DOHH2 (cell line): ENCODE measurements around the gene C22orf23.

Experiments used
- H3F3A ChIP-seq: fragments of 200-600 bp; sonication (generic), shearing (Covaris generic); 2 replicates; pipeline ENCODE4 v1.6.0; 2016; ENCODE audit warnings: antibody characterized with exemption, mild to moderate bottlenecking; ENCODE audit not compliant: control insufficient read depth, insufficient read depth
- H3K27ac ChIP-seq: fragments of 200-600 bp; sonication (generic); 2 replicates; pipeline ENCODE4 v1.5.1; 2014; ENCODE audit warnings: low read depth, mild to moderate bottlenecking, low read length, moderate library complexity
- H3K27me3 ChIP-seq: fragments of 200-600 bp; sonication (generic); 2 replicates; pipeline ENCODE4 v1.6.1; 2014; ENCODE audit warnings: mild to moderate bottlenecking, low read length, mixed read lengths; ENCODE audit not compliant: control insufficient read depth
- H3K36me3 ChIP-seq: fragments of 200-600 bp; sonication (generic); 2 replicates; pipeline ENCODE4 v1.6.1; 2014; ENCODE audit warnings: mild to moderate bottlenecking, low read length, moderate library complexity, mixed read lengths; ENCODE audit not compliant: control insufficient read depth
- H3K4me1 ChIP-seq: fragments of 200-600 bp; sonication (generic); 2 replicates; pipeline ENCODE4 v1.6.1; 2014; ENCODE audit warnings: mild to moderate bottlenecking, low read length, mixed read lengths; ENCODE audit not compliant: control insufficient read depth
- H3K4me2 ChIP-seq: fragments of 200-600 bp; sonication (generic); 2 replicates; pipeline ENCODE4 v1.6.0; 2014; ENCODE audit warnings: mild to moderate bottlenecking, low read length, moderate library complexity
- H3K4me3 ChIP-seq: fragments of 200-600 bp; sonication (generic); 2 replicates; pipeline ENCODE4 v1.5.1; 2014; ENCODE audit warnings: mild to moderate bottlenecking, low read length, mixed read lengths
- H3K79me2 ChIP-seq: fragments of 200-600 bp; sonication (generic); 2 replicates; pipeline ENCODE4 v1.6.1; 2014; ENCODE audit warnings: mild to moderate bottlenecking, low read length, mixed read lengths; ENCODE audit not compliant: control insufficient read depth
- H3K9me2 ChIP-seq: fragments of 200-600 bp; sonication (generic); replicated peaks from 2 replicates; pipeline ENCODE4 v1.6.1; 2014; ENCODE audit warnings: mild to moderate bottlenecking, low read length, mixed read lengths; ENCODE audit not compliant: control insufficient read depth
- H3K9me3 ChIP-seq: fragments of 200-600 bp; sonication (generic); 2 replicates; pipeline ENCODE4 v1.6.1; 2014; ENCODE audit warnings: antibody characterized with exemption, low read length, mixed read lengths; ENCODE audit not compliant: control insufficient read depth, insufficient read depth
- H4K20me1 ChIP-seq: fragments of 200-600 bp; sonication (generic); 2 replicates; pipeline ENCODE4 v1.6.0; 2014; ENCODE audit warnings: low read depth, mild to moderate bottlenecking, antibody characterized with exemption, low read length, moderate library complexity; ENCODE audit not compliant: control insufficient read depth, insufficient read depth
- EZH2phosphoT487 ChIP-seq: fragments of 200-600 bp; sonication (generic); IDR thresholded peaks from 2 replicates; pipeline ENCODE4 v1.6.1; 2017; ENCODE audit warnings: borderline replicate concordance, mild to moderate bottlenecking, antibody characterized with exemption, low read length, moderate library complexity, mixed read lengths
- TF ChIP-seq, protein P1 (sequence below): fragments of 200-600 bp; sonication (generic); IDR thresholded peaks from one replicate; pipeline ENCODE4 v1.5.1; 2014; ENCODE audit warnings: antibody characterized with exemption, mild to moderate bottlenecking, low read depth, low read length; ENCODE audit not compliant: poor library complexity, severe bottlenecking

Gene C22orf23

GRCh38 chr22:37985050-37985585 is 31.7 kb upstream of the C22orf23 start:
- TF ChIP-seq, protein P1, sequence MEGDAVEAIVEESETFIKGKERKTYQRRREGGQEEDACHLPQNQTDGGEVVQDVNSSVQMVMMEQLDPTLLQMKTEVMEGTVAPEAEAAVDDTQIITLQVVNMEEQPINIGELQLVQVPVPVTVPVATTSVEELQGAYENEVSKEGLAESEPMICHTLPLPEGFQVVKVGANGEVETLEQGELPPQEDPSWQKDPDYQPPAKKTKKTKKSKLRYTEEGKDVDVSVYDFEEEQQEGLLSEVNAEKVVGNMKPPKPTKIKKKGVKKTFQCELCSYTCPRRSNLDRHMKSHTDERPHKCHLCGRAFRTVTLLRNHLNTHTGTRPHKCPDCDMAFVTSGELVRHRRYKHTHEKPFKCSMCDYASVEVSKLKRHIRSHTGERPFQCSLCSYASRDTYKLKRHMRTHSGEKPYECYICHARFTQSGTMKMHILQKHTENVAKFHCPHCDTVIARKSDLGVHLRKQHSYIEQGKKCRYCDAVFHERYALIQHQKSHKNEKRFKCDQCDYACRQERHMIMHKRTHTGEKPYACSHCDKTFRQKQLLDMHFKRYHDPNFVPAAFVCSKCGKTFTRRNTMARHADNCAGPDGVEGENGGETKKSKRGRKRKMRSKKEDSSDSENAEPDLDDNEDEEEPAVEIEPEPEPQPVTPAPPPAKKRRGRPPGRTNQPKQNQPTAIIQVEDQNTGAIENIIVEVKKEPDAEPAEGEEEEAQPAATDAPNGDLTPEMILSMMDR: no peak
- TF ChIP-seq EZH2phosphoT487: no peak
- no peaks in the 10 kb centered on the region for H3K4me1 ChIP-seq
- H4K20me1 ChIP-seq: no peaks in the 10 kb centered on the region
- no peaks in the 10 kb centered on the region for H3K9me3 ChIP-seq
- no peaks in the 10 kb centered on the region for H3K9me2 ChIP-seq
- H3K4me3 ChIP-seq: no peak overlapping the region
- H3K79me2 ChIP-seq: no peaks in the 10 kb centered on the region
- H3K4me2 ChIP-seq: no peak overlapping the region
- no peaks in the 10 kb centered on the region for H3F3A ChIP-seq
- no peak overlapping the region for H3K27ac ChIP-seq
- no peaks in the 10 kb centered on the region for H3K27me3 ChIP-seq
- no peaks in the 10 kb centered on the region for H3K36me3 ChIP-seq

DNA sequence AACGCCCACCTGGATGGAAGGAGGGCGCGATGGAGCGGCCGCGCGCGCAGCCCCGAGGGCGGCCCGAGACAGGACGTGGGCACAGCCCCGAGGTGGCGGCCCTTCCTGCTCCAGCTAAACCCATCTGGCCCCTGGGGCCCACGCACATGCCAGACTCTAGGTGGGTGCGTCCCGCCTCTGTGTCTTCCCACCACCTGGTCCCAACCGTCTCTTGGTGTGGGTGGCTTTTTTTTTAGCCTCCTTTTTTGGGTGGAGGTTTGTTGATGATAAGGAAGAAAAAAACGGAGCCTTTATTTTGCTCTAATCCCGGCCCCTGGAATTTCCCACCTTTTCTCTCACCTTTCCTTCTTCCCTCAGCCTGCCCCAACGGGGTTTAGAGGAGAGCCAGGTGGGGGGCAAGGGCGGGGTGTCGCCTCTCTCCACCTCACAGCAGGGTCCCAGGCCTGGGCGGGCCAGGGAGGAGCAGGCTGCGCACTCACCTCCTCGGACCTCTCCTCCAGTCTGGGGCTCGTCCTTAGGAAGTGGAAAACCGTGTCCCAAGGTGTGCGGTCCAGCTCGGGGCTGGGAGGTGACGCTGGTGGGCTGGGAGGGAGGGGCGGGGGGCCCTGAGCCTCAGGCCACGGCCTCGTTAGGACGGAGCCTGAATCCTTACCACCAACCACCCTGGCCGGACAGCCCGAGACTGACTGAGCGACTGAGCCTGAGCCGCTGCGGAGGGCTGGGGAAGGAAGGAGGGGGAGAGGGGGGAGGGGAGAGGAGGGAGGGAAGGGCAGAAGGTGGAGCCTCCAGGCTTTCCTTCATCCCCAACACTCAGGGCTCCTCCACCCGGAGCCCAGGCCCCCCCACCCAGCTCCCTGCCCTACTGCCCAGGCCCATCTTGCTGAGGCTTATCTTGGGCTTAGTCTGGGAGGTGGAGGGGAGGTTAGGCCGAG is 30.7 kb upstream of the C22orf23 start, which contains the start of gene SOX10:
Gene SOX10 (minus strand): TSS at position 696 of the 932 bp plus-strand sequence. CDS start 771 bp downstream, outside the sequence.
- H3F3A ChIP-seq: no peaks in the 10 kb centered on the region
- no peaks in the 10 kb centered on the region for H3K79me2 ChIP-seq
- no peaks in the 10 kb centered on the region for H3K4me1 ChIP-seq
- no peaks in the 10 kb centered on the region for H3K9me3 ChIP-seq
- no peak within 1 kb of the TSS for H3K27ac ChIP-seq
- H3K9me2 ChIP-seq: no peaks in the 10 kb centered on the region
- H3K4me3 ChIP-seq: no peak within 1 kb of the TSS
- H3K4me2 ChIP-seq: no peak within 1 kb of the TSS
- no peaks in the 10 kb centered on the region for H4K20me1 ChIP-seq
- no peaks in the 10 kb centered on the region for H3K27me3 ChIP-seq
- H3K36me3 ChIP-seq: no peaks in the 10 kb centered on the region
- no peak for TF ChIP-seq EZH2phosphoT487
- TF ChIP-seq, protein P1: no peak

GRCh38 chr22:37982938-37983859 is 29.8 kb upstream of the C22orf23 start:
- H3K79me2 ChIP-seq: no peaks in the 10 kb centered on the region
- H4K20me1 ChIP-seq: no peaks in the 10 kb centered on the region
- H3K9me2 ChIP-seq: no peaks in the 10 kb centered on the region
- H3K9me3 ChIP-seq: no peaks in the 10 kb centered on the region
- no peaks in the 10 kb centered on the region for H3K27me3 ChIP-seq
- no peaks in the 10 kb centered on the region for H3F3A ChIP-seq
- no peaks in the 10 kb centered on the region for H3K36me3 ChIP-seq
- H3K4me3 ChIP-seq: no peak overlapping the region
- TF ChIP-seq EZH2phosphoT487: no peak
- TF ChIP-seq, protein P1: no peak
- H3K4me2 ChIP-seq: no peak overlapping the region
- no peak overlapping the region for H3K27ac ChIP-seq
- H3K4me1 ChIP-seq: no peaks in the 10 kb centered on the region
